BE2C (cell line): ENCODE results near the gene RASAL1.

Experiments used
- DNase-seq: peaks from one replicate; pipeline ENCODE4 v3.0.0-alpha.2; 2020
- H3K27me3 ChIP-seq: fragments of 250-450 bp; sonication (Bioruptor Pico); 2 replicates; pipeline ENCODE4 v1.5.1; 2020; ENCODE audit warnings: mild to moderate bottlenecking
- H3K36me3 ChIP-seq: fragments of 250-450 bp; sonication (Bioruptor Pico); 2 replicates; pipeline ENCODE4 v1.5.1; 2020; ENCODE audit warnings: mild to moderate bottlenecking
- H3K4me1 ChIP-seq: fragments of 250-450 bp; sonication (Bioruptor Pico); 2 replicates; pipeline ENCODE4 v1.5.1; 2020
- H3K4me3 ChIP-seq: 2 replicates; pipeline ENCODE4 v1.5.1; 2011; ENCODE audit warnings: low read depth, low read length
- H3K9me3 ChIP-seq: fragments of 250-450 bp; sonication (Bioruptor Pico); 2 replicates; pipeline ENCODE4 v1.5.1; 2020
- TF ChIP-seq, protein P1 (sequence below): IDR thresholded peaks from 2 replicates; pipeline ENCODE4 v1.5.1; 2012; ENCODE audit warnings: mild to moderate bottlenecking, low read depth, low read length

RASAL1 gene

GRCh38 chr12:113138826-113139225, 3.3 kb upstream of the RASAL1 start:
- H3K9me3 ChIP-seq = no peaks in the 10 kb centered on the region
- TF ChIP-seq, protein P1, sequence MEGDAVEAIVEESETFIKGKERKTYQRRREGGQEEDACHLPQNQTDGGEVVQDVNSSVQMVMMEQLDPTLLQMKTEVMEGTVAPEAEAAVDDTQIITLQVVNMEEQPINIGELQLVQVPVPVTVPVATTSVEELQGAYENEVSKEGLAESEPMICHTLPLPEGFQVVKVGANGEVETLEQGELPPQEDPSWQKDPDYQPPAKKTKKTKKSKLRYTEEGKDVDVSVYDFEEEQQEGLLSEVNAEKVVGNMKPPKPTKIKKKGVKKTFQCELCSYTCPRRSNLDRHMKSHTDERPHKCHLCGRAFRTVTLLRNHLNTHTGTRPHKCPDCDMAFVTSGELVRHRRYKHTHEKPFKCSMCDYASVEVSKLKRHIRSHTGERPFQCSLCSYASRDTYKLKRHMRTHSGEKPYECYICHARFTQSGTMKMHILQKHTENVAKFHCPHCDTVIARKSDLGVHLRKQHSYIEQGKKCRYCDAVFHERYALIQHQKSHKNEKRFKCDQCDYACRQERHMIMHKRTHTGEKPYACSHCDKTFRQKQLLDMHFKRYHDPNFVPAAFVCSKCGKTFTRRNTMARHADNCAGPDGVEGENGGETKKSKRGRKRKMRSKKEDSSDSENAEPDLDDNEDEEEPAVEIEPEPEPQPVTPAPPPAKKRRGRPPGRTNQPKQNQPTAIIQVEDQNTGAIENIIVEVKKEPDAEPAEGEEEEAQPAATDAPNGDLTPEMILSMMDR = no peak
- no peaks in the 10 kb centered on the region for H3K36me3 ChIP-seq
- H3K4me3 ChIP-seq = no peak overlapping the region
- H3K27me3 ChIP-seq = no peaks in the 10 kb centered on the region; the same call in 1 of the 2 replicates
- H3K4me1 ChIP-seq = peaks cover 4% of the 10 kb centered on the region
- no peak for DNase-seq

GRCh38 chr12:113137861-113138783, 2.6 kb upstream of the RASAL1 start:
- Histone ChIP-seq H3K4me1 (peaks cover 4% of the 10 kb centered on the region), H3K9me3 (no peaks in the 10 kb centered on the region), H3K36me3 (no peaks in the 10 kb centered on the region), H3K4me3 (no peak overlapping the region), H3K27me3 (no peaks in the 10 kb centered on the region; the same call in 1 of the 2 replicates)
- TF ChIP-seq, protein P1 = no peak
- DNase-seq = no peak

- H3K27me3 ChIP-seq = no peaks in the 10 kb centered on the region; the same call in 1 of the 2 replicates
- TF ChIP-seq, protein P1 = no peak
- no peaks in the 10 kb centered on the region for H3K9me3 ChIP-seq
- no peak for DNase-seq
- H3K4me3 ChIP-seq = no peak overlapping the region
- no peaks in the 10 kb centered on the region for H3K36me3 ChIP-seq
- peaks cover 6% of the 10 kb centered on the region for H3K4me1 ChIP-seq
Observed at GRCh38 chr12:113136990-113137511, 1.5 kb upstream of the RASAL1 start.

DNA sequence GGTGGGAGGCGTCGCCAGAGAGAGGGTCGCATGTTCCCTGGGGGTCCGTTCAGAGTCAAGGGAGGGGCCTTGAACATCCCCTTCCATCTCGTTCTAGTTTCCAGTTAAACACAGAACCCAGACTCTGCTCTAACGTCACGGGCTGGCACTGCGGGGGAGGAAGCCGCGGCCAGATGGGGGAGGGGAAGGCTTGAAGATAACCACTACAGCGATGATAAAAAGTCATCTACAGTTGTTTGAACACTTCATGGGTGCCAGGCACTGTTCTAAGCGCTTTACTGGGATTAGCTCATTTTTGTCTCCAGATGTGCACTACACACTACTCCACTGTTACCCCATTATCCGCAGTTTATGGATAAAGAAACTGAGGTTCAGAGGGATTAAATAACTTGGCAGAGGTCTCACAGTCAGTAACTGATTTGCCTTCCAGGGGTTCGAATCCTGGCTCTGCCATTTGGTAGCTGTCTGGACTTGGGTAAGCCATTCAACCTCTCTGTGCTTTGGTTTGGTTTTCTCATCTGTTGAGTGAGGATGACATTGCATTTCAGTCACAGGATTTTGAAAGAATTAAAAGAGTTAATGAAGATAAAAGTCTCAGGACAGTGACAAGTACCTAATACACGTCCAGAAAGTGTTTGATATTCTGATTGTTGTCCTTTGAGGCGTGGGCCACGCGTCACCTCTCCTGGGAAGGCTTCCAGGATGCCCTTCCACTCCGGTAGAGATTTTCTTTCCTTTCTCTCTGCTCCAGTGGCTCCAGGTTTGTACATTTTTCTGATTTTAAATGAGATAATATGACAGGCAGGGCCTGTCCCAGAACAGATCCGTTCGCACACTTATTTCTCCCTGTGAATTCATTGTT, 798 bp upstream of the RASAL1 start:
- no peak for DNase-seq
- H3K36me3 ChIP-seq = no peaks in the 10 kb centered on the region
- peaks cover 6% of the 10 kb centered on the region for H3K4me1 ChIP-seq
- no peaks in the 10 kb centered on the region for H3K9me3 ChIP-seq
- TF ChIP-seq, protein P1 = no peak
- H3K4me3 ChIP-seq = no peak overlapping the region
- H3K27me3 ChIP-seq = no peaks in the 10 kb centered on the region; the same call in 1 of the 2 replicates

GRCh38 chr12:113134521-113134951, 1.0 kb downstream of the RASAL1 start:
- Histone ChIP-seq H3K36me3 (no peaks in the 10 kb centered on the region), H3K4me3 (no peak overlapping the region), H3K9me3 (no peaks in the 10 kb centered on the region), H3K4me1 (peaks cover 6% of the 10 kb centered on the region), H3K27me3 (no peaks in the 10 kb centered on the region; the same call in 1 of the 2 replicates)
- TF ChIP-seq, protein P1 = no peak
- DNase-seq = no peak
